ENCODE measurements around the gene ATG2A. TPM values are rescaled to one million over a fixed set of nuclear protein-coding genes. Genes with fewer than 3 reads are reported as not detected.

ATG2A gene
- total and polyA plus RNA-seq, 9 of the 15 experiments (the other 6 are each of a cell fraction or from before 2014, with no cell fraction given) = 0.25 to 45.9 (median 5.2) TPM

DNA sequence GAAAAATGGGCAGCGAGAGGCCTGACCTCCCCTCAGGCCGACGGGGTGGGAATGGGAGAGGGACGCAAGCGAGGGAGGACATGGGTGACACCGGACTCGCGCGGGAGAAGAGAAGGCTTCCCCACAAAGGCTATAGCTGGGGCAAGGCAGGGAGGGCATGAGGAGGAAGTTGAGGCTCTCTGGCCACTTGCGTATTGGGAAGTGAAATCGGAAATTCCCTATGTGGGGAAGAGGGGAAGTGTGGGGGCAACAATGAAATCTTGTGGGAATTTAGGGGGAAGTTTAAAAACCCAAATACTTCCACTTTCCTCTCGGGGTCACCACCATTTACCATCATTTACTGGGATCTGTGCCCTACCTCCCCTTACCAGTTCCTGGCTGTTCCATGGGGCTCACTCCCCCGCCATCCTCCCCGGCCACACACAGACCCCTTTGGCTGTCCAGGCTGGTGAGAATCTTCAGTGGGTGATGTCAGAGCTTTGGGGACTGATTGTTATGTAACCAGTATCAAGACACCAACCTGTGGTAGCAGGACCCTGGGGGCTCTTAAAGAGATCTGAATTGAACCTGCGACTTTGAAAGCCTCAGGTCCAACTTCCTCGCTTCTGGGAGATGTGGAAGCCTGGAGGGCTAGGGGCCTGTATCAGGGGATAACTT is 37.6 kb downstream of the ATG2A start (continued):
- TF ChIP-seq, protein P1, sequence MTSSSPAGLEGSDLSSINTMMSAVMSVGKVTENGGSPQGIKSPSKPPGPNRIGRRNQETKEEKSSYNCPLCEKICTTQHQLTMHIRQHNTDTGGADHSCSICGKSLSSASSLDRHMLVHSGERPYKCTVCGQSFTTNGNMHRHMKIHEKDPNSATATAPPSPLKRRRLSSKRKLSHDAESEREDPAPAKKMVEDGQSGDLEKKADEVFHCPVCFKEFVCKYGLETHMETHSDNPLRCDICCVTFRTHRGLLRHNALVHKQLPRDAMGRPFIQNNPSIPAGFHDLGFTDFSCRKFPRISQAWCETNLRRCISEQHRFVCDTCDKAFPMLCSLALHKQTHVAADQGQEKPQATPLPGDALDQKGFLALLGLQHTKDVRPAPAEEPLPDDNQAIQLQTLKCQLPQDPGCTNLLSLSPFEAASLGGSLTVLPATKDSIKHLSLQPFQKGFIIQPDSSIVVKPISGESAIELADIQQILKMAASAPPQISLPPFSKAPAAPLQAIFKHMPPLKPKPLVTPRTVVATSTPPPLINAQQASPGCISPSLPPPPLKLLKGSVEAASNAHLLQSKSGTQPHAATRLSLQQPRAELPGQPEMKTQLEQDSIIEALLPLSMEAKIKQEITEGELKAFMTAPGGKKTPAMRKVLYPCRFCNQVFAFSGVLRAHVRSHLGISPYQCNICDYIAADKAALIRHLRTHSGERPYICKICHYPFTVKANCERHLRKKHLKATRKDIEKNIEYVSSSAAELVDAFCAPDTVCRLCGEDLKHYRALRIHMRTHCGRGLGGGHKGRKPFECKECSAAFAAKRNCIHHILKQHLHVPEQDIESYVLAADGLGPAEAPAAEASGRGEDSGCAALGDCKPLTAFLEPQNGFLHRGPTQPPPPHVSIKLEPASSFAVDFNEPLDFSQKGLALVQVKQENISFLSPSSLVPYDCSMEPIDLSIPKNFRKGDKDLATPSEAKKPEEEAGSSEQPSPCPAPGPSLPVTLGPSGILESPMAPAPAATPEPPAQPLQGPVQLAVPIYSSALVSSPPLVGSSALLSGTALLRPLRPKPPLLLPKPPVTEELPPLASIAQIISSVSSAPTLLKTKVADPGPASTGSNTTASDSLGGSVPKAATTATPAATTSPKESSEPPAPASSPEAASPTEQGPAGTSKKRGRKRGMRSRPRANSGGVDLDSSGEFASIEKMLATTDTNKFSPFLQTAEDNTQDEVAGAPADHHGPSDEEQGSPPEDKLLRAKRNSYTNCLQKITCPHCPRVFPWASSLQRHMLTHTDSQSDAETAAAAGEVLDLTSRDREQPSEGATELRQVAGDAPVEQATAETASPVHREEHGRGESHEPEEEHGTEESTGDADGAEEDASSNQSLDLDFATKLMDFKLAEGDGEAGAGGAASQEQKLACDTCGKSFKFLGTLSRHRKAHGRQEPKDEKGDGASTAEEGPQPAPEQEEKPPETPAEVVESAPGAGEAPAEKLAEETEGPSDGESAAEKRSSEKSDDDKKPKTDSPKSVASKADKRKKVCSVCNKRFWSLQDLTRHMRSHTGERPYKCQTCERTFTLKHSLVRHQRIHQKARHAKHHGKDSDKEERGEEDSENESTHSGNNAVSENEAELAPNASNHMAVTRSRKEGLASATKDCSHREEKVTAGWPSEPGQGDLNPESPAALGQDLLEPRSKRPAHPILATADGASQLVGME (CRISPR knock-in tag; IDR thresholded peaks at IDR 0.05) = 0 out of 2 replicates have a peak, but pooled peaks have one; percentile 0

Measured in K562 (cell line).